Uterus (tissue), 2 donors: Measurements from ENCODE around the gene ADAMTSL1.

Source experiments
- POLR2A ChIP-seq, 2 donors: fragments of 450-650 bp; IDR thresholded peaks; one replicate each; pipeline ENCODE4 v1.6.1; 2016; ENCODE audit warnings: antibody characterized with exemption in 2 of 2, mild to moderate bottlenecking in 1 of 2, moderate library complexity in 1 of 2
- TF ChIP-seq, protein P1 (sequence below), 4 experiments: fragments of 200-600 bp in 2 of 4; fragments of 450-650 bp in 2 of 4; sonication (generic) in 2 of 4; IDR thresholded peaks; one replicate each; pipeline ENCODE4 v1.5.1; 2016 to 2019; ENCODE audit warnings: antibody characterized with exemption in 4 of 4, mild to moderate bottlenecking in 2 of 4, moderate library complexity in 1 of 4

DNA sequence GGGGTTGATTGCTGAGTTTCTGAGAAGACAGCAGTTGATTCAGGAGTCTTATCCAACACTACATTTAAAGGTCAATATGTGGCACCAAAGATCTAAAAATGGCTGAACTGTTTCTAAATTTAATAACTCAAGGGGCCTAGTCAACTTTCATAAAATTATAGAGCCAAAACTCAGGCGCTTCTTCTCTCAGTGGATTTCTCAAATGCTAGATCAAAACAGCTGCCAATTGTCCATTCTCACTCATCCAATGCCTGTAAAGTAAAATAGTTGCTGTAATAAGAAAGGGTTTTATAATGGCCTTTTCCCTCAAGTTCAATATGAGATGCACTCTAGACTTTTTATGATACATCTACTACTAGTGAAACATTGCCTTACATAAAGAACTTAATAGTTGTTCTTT, 26.5 kb downstream of the ADAMTSL1 start:
- TF ChIP-seq, protein P1, sequence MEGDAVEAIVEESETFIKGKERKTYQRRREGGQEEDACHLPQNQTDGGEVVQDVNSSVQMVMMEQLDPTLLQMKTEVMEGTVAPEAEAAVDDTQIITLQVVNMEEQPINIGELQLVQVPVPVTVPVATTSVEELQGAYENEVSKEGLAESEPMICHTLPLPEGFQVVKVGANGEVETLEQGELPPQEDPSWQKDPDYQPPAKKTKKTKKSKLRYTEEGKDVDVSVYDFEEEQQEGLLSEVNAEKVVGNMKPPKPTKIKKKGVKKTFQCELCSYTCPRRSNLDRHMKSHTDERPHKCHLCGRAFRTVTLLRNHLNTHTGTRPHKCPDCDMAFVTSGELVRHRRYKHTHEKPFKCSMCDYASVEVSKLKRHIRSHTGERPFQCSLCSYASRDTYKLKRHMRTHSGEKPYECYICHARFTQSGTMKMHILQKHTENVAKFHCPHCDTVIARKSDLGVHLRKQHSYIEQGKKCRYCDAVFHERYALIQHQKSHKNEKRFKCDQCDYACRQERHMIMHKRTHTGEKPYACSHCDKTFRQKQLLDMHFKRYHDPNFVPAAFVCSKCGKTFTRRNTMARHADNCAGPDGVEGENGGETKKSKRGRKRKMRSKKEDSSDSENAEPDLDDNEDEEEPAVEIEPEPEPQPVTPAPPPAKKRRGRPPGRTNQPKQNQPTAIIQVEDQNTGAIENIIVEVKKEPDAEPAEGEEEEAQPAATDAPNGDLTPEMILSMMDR (IDR thresholded peaks at IDR 0.05) = no peak
- no peak for TF ChIP-seq POLR2A (IDR thresholded peaks at IDR 0.05)
